ENCODE results near the gene TMEM63B.

TMEM63B gene

DNA sequence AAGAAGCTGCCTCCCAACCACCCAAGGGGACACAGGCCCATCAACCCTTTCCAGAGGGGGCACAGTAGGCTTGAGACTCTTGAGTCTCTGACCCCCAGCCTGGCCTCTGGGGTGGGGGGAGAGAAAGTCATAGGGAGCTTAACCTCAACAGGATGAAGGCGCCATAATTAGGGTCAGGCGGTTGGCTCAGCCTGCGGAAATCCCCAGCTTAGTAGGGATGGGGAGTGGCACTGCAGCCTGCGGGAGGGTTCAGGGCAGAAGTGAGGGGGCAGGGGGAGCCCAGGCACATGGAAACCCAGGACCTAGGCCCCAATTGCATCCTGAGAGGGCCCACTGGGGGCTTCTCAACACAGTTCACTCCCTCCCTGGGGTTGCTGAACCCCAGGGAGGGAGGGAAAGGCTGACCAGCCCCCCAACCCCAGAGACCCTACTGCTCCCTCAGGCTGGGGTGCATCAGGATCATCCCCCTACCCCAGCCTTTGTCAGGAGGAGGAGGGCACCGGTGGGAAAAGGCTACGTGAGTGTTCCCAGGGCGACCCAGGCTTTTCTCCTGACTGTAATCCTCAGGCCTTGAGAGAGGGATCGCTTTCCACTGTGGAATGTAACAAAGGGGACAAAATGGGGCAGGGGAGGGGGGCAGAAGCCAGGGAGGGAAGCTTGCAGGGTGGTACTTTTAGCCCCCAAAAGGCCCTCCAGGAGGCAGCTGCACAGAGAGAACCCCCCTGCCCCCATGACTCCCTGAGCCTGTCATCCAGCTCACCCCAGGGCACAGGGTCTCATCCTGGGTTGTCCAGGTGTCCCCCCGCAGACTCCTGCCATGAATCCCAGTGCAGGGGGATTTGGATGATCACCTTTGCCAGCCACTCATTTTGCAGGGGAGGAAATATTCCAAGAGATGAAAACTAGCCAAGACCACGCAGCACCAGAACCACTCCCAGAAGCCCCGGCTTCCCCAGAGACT lies 46.5 kb upstream of the TMEM63B start:
- no peak for TF ChIP-seq TCF12 (IDR thresholded peaks at IDR 0.05; ENCODE audit: low read depth)
- TF ChIP-seq, protein P1, sequence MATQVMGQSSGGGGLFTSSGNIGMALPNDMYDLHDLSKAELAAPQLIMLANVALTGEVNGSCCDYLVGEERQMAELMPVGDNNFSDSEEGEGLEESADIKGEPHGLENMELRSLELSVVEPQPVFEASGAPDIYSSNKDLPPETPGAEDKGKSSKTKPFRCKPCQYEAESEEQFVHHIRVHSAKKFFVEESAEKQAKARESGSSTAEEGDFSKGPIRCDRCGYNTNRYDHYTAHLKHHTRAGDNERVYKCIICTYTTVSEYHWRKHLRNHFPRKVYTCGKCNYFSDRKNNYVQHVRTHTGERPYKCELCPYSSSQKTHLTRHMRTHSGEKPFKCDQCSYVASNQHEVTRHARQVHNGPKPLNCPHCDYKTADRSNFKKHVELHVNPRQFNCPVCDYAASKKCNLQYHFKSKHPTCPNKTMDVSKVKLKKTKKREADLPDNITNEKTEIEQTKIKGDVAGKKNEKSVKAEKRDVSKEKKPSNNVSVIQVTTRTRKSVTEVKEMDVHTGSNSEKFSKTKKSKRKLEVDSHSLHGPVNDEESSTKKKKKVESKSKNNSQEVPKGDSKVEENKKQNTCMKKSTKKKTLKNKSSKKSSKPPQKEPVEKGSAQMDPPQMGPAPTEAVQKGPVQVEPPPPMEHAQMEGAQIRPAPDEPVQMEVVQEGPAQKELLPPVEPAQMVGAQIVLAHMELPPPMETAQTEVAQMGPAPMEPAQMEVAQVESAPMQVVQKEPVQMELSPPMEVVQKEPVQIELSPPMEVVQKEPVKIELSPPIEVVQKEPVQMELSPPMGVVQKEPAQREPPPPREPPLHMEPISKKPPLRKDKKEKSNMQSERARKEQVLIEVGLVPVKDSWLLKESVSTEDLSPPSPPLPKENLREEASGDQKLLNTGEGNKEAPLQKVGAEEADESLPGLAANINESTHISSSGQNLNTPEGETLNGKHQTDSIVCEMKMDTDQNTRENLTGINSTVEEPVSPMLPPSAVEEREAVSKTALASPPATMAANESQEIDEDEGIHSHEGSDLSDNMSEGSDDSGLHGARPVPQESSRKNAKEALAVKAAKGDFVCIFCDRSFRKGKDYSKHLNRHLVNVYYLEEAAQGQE (IDR thresholded peaks at IDR 0.05; ENCODE audit: low read depth), result no peak
- TF ChIP-seq FOXM1 (IDR thresholded peaks at IDR 0.05; ENCODE audit: borderline replicate concordance, low read depth), result no peak
- TF ChIP-seq NFIC (IDR thresholded peaks at IDR 0.05), result no peak
- TF ChIP-seq RAD21 (IDR thresholded peaks at IDR 0.05; ENCODE audit: low read depth), result no peak
- TF ChIP-seq, protein P2, sequence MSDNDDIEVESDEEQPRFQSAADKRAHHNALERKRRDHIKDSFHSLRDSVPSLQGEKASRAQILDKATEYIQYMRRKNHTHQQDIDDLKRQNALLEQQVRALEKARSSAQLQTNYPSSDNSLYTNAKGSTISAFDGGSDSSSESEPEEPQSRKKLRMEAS (IDR thresholded peaks at IDR 0.05), result no peak
- no peak for TF ChIP-seq ZBTB7A (IDR thresholded peaks at IDR 0.05; ENCODE audit: low read depth)
- no peak for TF ChIP-seq EP300 (IDR thresholded peaks at IDR 0.05; ENCODE audit: borderline replicate concordance)
- TF ChIP-seq CEBPB (IDR thresholded peaks at IDR 0.05), result no peak
- no peak for TF ChIP-seq EGR1 (IDR thresholded peaks at IDR 0.05)
- TF ChIP-seq CREB1 (IDR thresholded peaks at IDR 0.05; ENCODE audit: low read depth), result no peak
- no peak for TF ChIP-seq YY1 (IDR thresholded peaks at IDR 0.05; ENCODE audit: low read depth)
- no peak for TF ChIP-seq TEAD4 (IDR thresholded peaks at IDR 0.05)
- TF ChIP-seq, protein P3, sequence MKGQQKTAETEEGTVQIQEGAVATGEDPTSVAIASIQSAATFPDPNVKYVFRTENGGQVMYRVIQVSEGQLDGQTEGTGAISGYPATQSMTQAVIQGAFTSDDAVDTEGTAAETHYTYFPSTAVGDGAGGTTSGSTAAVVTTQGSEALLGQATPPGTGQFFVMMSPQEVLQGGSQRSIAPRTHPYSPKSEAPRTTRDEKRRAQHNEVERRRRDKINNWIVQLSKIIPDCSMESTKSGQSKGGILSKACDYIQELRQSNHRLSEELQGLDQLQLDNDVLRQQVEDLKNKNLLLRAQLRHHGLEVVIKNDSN (IDR thresholded peaks at IDR 0.05), result no peak
- no peak for TF ChIP-seq TAF1 (IDR thresholded peaks at IDR 0.05; ENCODE audit: low read depth)

DNA sequence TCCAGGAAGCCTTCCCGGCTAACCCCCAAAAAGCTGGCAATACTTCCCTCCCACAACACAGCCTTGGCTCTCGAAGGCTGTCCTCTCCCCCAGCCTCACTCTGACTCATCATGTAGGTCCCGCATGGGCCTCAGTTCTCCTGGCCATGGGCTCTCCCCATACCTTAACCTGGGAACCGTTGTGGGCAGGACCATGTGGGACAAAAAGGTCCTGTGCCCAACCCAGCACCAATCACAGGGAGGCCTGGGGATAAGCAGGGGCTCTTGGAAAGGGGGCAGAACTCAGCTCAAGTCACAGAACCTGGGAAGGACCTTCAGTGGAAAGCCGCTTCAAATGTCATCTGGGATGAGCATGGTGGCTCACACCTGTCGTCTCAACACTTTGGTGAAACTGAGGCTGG lies 45.6 kb upstream of the TMEM63B start:
- no peak for TF ChIP-seq CEBPB (IDR thresholded peaks at IDR 0.05)
- no peak for TF ChIP-seq TEAD4 (IDR thresholded peaks at IDR 0.05)

DNA sequence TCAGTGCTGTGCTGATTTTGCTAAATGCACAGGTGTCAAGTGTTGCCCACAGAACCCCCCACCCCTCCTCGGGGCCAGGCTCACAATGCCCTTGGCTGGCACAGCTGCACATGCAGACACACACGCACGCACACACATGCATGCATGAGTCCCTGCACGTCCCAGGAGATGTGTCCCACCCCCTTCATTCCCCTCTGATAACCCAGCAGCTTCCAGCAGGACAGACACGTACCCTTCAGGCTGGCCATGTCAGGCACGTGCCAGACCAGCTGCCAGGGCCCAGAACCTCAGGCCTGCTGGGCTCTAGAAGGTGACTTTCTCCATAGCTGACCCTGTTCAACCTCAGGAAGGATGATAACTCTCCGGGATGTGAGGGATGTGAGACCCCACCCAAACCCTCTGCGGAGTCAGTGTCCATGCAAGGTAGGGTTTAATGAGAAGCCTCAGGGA lies 44.5 kb upstream of the TMEM63B start:
- TF ChIP-seq TAF1 (IDR thresholded peaks at IDR 0.05; ENCODE audit: low read depth), result no peak
- no peak for TF ChIP-seq FOXM1 (IDR thresholded peaks at IDR 0.05; ENCODE audit: borderline replicate concordance, low read depth)
- no peak for TF ChIP-seq EP300 (IDR thresholded peaks at IDR 0.05; ENCODE audit: borderline replicate concordance)
- TF ChIP-seq TCF12 (IDR thresholded peaks at IDR 0.05; ENCODE audit: low read depth), result no peak
- TF ChIP-seq, protein P2 (IDR thresholded peaks at IDR 0.05), result no peak
- TF ChIP-seq YY1 (IDR thresholded peaks at IDR 0.05; ENCODE audit: low read depth), result no peak
- no peak for TF ChIP-seq CREB1 (IDR thresholded peaks at IDR 0.05; ENCODE audit: low read depth)
- no peak for TF ChIP-seq TEAD4 (IDR thresholded peaks at IDR 0.05)
- TF ChIP-seq ZBTB7A (IDR thresholded peaks at IDR 0.05; ENCODE audit: low read depth), result no peak

DNA sequence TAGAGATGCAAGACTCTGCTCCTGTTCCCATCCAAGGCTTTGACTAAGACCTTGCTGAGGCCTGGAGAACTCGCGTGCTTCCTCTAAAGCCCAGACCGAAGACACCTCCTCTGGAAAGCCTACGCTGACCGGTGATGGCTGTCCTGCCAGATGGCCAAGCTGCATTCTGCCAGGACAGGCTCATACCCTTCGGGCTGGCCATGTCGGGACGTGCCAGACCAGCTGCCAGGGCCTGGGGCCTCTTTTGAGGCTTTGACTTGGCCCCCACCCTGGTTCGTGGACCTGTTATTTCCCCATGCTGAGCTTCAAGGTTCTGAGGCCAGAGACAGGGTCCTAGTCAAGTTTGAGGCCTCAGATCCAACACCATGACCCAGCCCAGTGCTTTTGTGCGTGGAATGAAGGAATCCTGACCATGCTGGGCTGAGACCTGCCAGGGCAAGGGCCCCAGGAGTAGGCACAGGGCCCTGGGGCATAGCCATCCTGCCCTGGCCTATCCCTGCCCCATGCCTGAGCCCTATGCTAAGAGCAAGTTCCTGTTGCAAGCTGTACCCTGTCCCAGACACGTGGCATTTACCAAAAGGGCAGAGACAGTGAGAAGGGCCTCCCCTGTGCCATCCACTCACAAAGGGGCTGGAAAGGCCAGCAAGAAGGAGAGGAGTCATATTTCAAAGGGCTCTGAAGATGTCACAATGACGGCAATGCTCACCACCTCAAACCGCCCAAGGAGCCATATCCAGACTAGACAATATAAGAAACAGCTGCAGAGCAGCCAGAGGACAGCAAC lies 42.9 kb upstream of the TMEM63B start:
- TF ChIP-seq, protein P2 (IDR thresholded peaks at IDR 0.05), result 0 out of 2 replicates have a peak, but pooled peaks have one; percentile 21
- no peak for TF ChIP-seq EGR1 (IDR thresholded peaks at IDR 0.05)

DNA sequence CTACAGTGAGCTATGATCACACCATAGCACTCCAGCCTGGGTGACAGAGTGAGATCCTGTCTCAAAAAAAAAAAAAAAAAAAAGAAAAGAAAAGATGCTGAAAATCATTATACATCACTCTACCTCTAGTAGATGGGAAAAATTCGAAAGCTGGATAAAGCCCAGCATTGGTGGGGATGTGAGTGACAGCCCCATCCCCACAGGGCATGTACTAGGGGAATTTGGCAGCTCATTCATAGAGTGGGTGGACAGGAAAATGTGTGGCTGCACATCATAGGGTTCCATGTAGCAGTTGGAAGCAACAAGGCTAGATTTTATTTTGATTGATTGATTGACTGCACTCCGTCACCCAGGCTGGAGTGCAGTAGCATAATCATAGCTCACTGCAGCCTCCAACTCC lies 42.1 kb upstream of the TMEM63B start:
- TF ChIP-seq EP300 (IDR thresholded peaks at IDR 0.05; ENCODE audit: borderline replicate concordance) (no peak), FOXM1 (IDR thresholded peaks at IDR 0.05; ENCODE audit: borderline replicate concordance, low read depth) (no peak), YY1 (IDR thresholded peaks at IDR 0.05; ENCODE audit: low read depth) (no peak), RAD21 (IDR thresholded peaks at IDR 0.05; ENCODE audit: low read depth) (no peak), NFIC (IDR thresholded peaks at IDR 0.05) (no peak), CEBPB (IDR thresholded peaks at IDR 0.05) (no peak), TCF12 (IDR thresholded peaks at IDR 0.05; ENCODE audit: low read depth) (no peak), EGR1 (IDR thresholded peaks at IDR 0.05) (no peak), CREB1 (IDR thresholded peaks at IDR 0.05; ENCODE audit: low read depth) (no peak), TAF1 (IDR thresholded peaks at IDR 0.05; ENCODE audit: low read depth) (no peak), ZBTB7A (IDR thresholded peaks at IDR 0.05; ENCODE audit: low read depth) (no peak), TEAD4 (IDR thresholded peaks at IDR 0.05) (no peak)
- TF ChIP-seq, protein P2 (IDR thresholded peaks at IDR 0.05), result no peak
- TF ChIP-seq, protein P1 (IDR thresholded peaks at IDR 0.05; ENCODE audit: low read depth), result no peak
